Testis (tissue), 2 donors: ENCODE data around the gene RALB.

ENCODE experiments used
- POLR2A ChIP-seq: fragments of 450-650 bp; IDR thresholded peaks from one replicate; pipeline ENCODE4 v1.6.1; 2017; ENCODE audit warnings: antibody characterized with exemption, mild to moderate bottlenecking, moderate library complexity
- TF ChIP-seq, protein P1 (sequence below), 3 experiments: fragments of 450-650 bp in 2 of 3; fragments of 200-600 bp in 1 of 3; sonication (generic) in 1 of 3; IDR thresholded peaks; one replicate each; pipeline ENCODE4 v1.5.1; 2016 to 2019; ENCODE audit warnings: antibody characterized with exemption in 3 of 3, mild to moderate bottlenecking in 2 of 3, moderate library complexity in 1 of 3

DNA sequence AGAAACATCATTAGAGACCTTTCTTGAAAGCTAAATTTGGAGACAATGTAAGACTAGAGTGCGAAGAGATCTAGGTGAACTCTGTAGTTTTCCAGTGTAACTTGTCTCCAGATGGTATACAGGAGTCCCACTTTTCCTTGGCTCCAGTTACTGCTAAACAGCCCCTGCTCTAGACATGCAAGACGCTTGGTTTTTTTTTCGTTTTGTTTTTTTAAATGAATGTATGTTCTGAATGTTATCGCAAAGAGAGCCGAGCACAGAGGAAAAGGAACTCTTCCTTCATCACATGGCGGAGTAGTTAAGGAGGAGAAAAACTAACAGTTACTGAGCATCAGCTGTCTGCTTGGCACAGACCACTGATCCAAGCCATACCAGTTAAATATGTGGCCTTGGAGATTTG is 2.4 kb downstream of the RALB start:
- no peak for TF ChIP-seq POLR2A
- TF ChIP-seq, protein P1, sequence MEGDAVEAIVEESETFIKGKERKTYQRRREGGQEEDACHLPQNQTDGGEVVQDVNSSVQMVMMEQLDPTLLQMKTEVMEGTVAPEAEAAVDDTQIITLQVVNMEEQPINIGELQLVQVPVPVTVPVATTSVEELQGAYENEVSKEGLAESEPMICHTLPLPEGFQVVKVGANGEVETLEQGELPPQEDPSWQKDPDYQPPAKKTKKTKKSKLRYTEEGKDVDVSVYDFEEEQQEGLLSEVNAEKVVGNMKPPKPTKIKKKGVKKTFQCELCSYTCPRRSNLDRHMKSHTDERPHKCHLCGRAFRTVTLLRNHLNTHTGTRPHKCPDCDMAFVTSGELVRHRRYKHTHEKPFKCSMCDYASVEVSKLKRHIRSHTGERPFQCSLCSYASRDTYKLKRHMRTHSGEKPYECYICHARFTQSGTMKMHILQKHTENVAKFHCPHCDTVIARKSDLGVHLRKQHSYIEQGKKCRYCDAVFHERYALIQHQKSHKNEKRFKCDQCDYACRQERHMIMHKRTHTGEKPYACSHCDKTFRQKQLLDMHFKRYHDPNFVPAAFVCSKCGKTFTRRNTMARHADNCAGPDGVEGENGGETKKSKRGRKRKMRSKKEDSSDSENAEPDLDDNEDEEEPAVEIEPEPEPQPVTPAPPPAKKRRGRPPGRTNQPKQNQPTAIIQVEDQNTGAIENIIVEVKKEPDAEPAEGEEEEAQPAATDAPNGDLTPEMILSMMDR (IDR thresholded peaks at IDR 0.05): no peak
